ENCODE data around the gene PIAS4. TPM values are rescaled to one million over a fixed set of nuclear protein-coding genes. Genes with fewer than 3 reads are reported as not detected.

PIAS4 gene
- total and polyA plus RNA-seq, 2 of the 13 experiments (the other 11 are each of a cell fraction or from before 2014, with no cell fraction given), result 9.0 to 20.1 TPM

- TF ChIP-seq TOPORS (CRISPR knock-in tag; IDR thresholded peaks at IDR 0.05) (peak; percentile 95; the same call in 1 of the 2 replicates), ZBTB7A (CRISPR knock-in tag; IDR thresholded peaks at IDR 0.05) (peak; percentile 75), HNRNPL (IDR thresholded peaks at IDR 0.05; ENCODE audit: low read depth, low read length) (peak; percentile 88), KDM1A (CRISPR knock-in tag; IDR thresholded peaks at IDR 0.05) (peak; percentile 100), KDM5A (IDR thresholded peaks at IDR 0.05; ENCODE audit: borderline replicate concordance, low read length) (no peak), ZNF414 (CRISPR knock-in tag; IDR thresholded peaks at IDR 0.05) (peak; percentile 85; the same call in 1 of the 2 replicates), ZNF446 (CRISPR knock-in tag; IDR thresholded peaks at IDR 0.05) (0 out of 2 replicates have a peak, but pooled peaks have one; percentile 42), XBP1 (CRISPR knock-in tag; IDR thresholded peaks at IDR 0.05) (no peak), ZIK1 (CRISPR knock-in tag; IDR thresholded peaks at IDR 0.05; ENCODE audit: borderline replicate concordance, low read depth) (no peak; the same call in none of the 2 replicates), SALL1 (CRISPR knock-in tag; IDR thresholded peaks at IDR 0.05) (peak; percentile 92), ZNF629 (CRISPR knock-in tag; conservative IDR thresholded peaks at IDR 0.05) (peak; percentile 86), ZKSCAN1 (IDR thresholded peaks at IDR 0.05; ENCODE audit: low read length) (peak; percentile 90), ELF1 (CRISPR knock-in tag; IDR thresholded peaks at IDR 0.05) (no peak), HINFP (CRISPR knock-in tag; IDR thresholded peaks at IDR 0.05; ENCODE audit: low read depth) (peak; percentile 74), ZBTB3 (CRISPR knock-in tag; IDR thresholded peaks at IDR 0.05; ENCODE audit: borderline replicate concordance, low read depth) (peak; percentile 86; the same call in 1 of the 2 replicates), CHD2 (IDR thresholded peaks at IDR 0.05; ENCODE audit: low read depth, low read length) (no peak), XRCC5 (optimal IDR thresholded peaks at IDR 0.05; ENCODE audit: low read length) (peak; percentile 85), TARDBP (CRISPR knock-in tag; IDR thresholded peaks at IDR 0.05) (peak; percentile 99), ASH2L (IDR thresholded peaks at IDR 0.05; ENCODE audit: insufficient read length, low read depth, low read length) (peak; percentile 36), ZNF18 (CRISPR knock-in tag; IDR thresholded peaks at IDR 0.05; ENCODE audit: insufficient replicate concordance) (no peak), ZGPAT (CRISPR knock-in tag; IDR thresholded peaks at IDR 0.05) (peak; percentile 84)
Observed at GRCh38 chr19:4052114-4052992, 44.8 kb downstream of the PIAS4 start (continued).

Measured in HepG2 (cell line).